Activated naive CD8-positive, alpha-beta T cell treated with anti-CD3 and anti-CD28 coated beads, Interleukin-2, amount 10 ng/mL, durations not matched to agents 7 days and 5 days (primary cell): ENCODE results near the gene GALNT16. TPM values are rescaled to one million over a fixed set of nuclear protein-coding genes. Genes with fewer than 3 reads are reported as not detected.

Source experiments
- ATAC-seq: fragments of 150-1000 bp; cut with Tn5 transposase; one replicate; pipeline ENCODE4 v1.10.0; 2021; ENCODE audit warnings: low read depth, moderate library complexity
- POLR2A ChIA-PET: fragments of 350-600 bp; sonication (Branson Sonifier 250); formaldehyde crosslinking; loops from one replicate; lab custom pipeline; 2021; ENCODE audit warnings: antibody characterized with exemption; lab: Charles Lee
- DNase-seq: peaks from one replicate; pipeline ENCODE4 v3.0.0; 2021
- H3K27ac Mint-ChIP-seq: one replicate; pipeline ENCODE4 v1.8.0; 2022; ENCODE audit warnings: mild to moderate bottlenecking, mixed read lengths
- H3K27me3 Mint-ChIP-seq: one replicate; pipeline ENCODE4 v1.8.0; 2022; ENCODE audit warnings: mild to moderate bottlenecking, moderate library complexity, mixed read lengths
- H3K36me3 Mint-ChIP-seq: one replicate; pipeline ENCODE4 v1.8.0; 2021; ENCODE audit warnings: mild to moderate bottlenecking, mixed read lengths
- H3K4me1 Mint-ChIP-seq: one replicate; pipeline ENCODE4 v1.8.0; 2021; ENCODE audit warnings: mixed read lengths
- H3K4me3 Mint-ChIP-seq: one replicate; pipeline ENCODE4 v1.8.0; 2022; ENCODE audit warnings: mild to moderate bottlenecking, moderate library complexity, mixed read lengths
- H3K9me3 Mint-ChIP-seq: one replicate; pipeline ENCODE4 v1.8.0; 2021; ENCODE audit warnings: mixed read lengths
- total RNA-seq, 2 experiments: library from RNA; stranded (reverse); gene quantifications; one replicate each; pipeline ENCODE4 v1.2.3, GENCODE V29; 2021

The GALNT16 gene
- total RNA-seq, 2 experiments from 2014 or later = not detected

- POLR2A ChIA-PET = no interaction called here
Observed at GRCh38 chr14:69298131-69299071, 38.4 kb downstream of the GALNT16 start.

DNA sequence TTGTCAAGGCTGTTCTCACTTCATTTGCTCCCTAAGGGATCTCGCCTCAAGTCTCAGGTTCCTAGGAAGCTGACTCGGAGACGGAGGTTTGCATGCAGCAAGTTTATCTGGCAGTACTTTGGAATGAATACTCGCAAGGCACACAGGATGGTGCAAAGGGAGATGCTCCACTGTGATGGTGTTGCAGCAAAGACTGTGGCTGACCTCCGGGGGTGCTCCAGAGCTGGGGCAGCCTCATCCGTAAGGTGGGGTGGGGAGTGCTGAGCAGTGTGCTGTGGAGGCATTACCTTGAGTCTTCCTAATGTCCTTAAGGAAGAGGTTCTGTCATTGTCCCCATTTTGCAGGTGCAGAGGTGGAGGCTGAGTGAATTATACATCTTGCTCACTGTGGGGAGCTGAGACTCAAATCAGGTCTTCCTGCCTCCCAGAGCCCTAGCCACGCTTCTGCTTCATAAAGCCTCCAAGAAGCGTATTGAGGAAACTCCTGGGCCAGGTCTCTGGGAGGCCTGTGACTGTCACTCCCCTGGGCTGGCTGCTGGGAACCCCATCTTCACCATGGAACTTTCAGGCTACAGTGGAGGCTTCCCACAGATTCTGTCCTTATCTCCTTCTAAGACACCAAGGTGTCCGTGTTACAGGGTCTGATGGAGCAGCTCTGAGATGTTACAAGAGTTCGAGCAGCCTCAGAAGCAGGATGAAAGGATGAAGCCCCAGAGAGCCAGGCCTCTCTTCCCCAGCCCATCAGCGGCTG lies 39.5 kb downstream of the GALNT16 start:
- Mint-ChIP-seq H3K4me3 (no peak overlapping the region), H3K4me1 (no peaks in the 10 kb centered on the region), H3K27ac (no peak overlapping the region), H3K36me3 (no peaks in the 10 kb centered on the region), H3K27me3 (peaks cover 19% of the 10 kb centered on the region), H3K9me3 (no peaks in the 10 kb centered on the region)
- no peak for DNase-seq
- POLR2A ChIA-PET = no interaction called here
- ATAC-seq = no peak

More at GRCh38 chr14:69298131-69299071, 38.4 kb downstream of the GALNT16 start:
- no peak overlapping the region for H3K4me3 Mint-ChIP-seq
- no peaks in the 10 kb centered on the region for H3K4me1 Mint-ChIP-seq
- H3K27ac Mint-ChIP-seq = no peak overlapping the region
- no peaks in the 10 kb centered on the region for H3K36me3 Mint-ChIP-seq
- DNase-seq (no peak), ATAC-seq (no peak)
- H3K9me3 Mint-ChIP-seq = no peaks in the 10 kb centered on the region
- peaks cover 15% of the 10 kb centered on the region for H3K27me3 Mint-ChIP-seq

GRCh38 chr14:69300601-69301221 lies 40.8 kb downstream of the GALNT16 start:
- POLR2A ChIA-PET = no interaction called here
- H3K9me3 Mint-ChIP-seq = no peaks in the 10 kb centered on the region
- no peaks in the 10 kb centered on the region for H3K36me3 Mint-ChIP-seq

GRCh38 chr14:69303086-69303485 lies 43.1 kb downstream of the GALNT16 start:
- no peak overlapping the region for H3K27ac Mint-ChIP-seq
- POLR2A ChIA-PET = no interaction called here
- H3K4me1 Mint-ChIP-seq = no peaks in the 10 kb centered on the region
- H3K36me3 Mint-ChIP-seq = no peaks in the 10 kb centered on the region
- DNase-seq (no peak), ATAC-seq (no peak)
- H3K4me3 Mint-ChIP-seq = no peak overlapping the region
- peaks cover 49% of the 10 kb centered on the region for H3K27me3 Mint-ChIP-seq
- H3K9me3 Mint-ChIP-seq = peaks cover 2% of the 10 kb centered on the region

More at GRCh38 chr14:69300601-69301221, 40.8 kb downstream of the GALNT16 start:
- H3K4me1 Mint-ChIP-seq = no peaks in the 10 kb centered on the region
- peaks cover 30% of the 10 kb centered on the region for H3K27me3 Mint-ChIP-seq
- ATAC-seq (no peak), DNase-seq (no peak)
- H3K27ac Mint-ChIP-seq = no peak overlapping the region
- H3K4me3 Mint-ChIP-seq = no peak overlapping the region

DNA sequence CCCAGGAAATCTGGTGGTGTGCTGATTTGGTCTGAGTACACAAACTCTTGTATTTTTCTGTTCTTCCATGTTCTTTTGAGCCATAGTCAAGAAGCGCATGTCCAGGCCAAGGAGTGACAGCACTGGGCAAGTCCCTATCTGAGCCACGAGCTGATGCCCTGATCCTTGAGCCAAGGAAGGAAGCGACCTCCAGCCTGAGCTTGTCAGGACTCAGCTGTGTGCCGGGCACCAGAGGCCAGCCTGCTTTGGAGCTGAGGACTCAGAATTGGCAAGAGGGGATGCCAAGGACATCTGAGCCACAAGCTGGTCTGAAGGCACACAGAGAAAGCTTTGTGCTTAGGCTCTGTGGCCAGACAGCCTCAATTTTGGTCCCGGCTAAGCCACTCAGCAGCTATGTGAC lies 52.6 kb downstream of the GALNT16 start:
- DNase-seq = peak; percentile 8
- Mint-ChIP-seq H3K27me3 (peaks cover 18% of the 10 kb centered on the region), H3K9me3 (peaks cover 2% of the 10 kb centered on the region), H3K27ac (no peak overlapping the region), H3K4me3 (no peak overlapping the region), H3K36me3 (no peaks in the 10 kb centered on the region), H3K4me1 (no peaks in the 10 kb centered on the region)
- ATAC-seq = no peak
- POLR2A ChIA-PET = no interaction called here

DNA sequence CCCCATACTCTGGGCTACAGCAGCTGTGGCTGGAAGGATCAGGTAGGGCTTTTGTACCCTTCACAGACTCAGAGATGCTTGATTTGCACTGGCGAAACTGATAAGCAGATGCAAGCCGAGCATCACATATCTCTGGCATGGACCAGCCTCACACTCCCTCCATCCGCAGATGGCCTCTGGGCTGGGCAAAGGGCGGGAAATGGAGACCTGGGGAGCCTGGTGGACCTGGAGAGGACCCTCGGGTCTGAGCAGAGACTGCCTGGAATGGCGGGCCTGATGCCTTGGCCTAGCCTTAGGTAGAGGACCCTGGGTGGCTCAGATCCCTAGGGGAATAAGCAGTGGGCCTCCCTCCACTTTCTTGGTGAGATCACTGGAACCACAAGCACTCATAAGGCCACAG lies 53.2 kb downstream of the GALNT16 start:
- no peak overlapping the region for H3K27ac Mint-ChIP-seq
- POLR2A ChIA-PET = no interaction called here
- peaks cover 15% of the 10 kb centered on the region for H3K27me3 Mint-ChIP-seq
- H3K4me1 Mint-ChIP-seq = no peaks in the 10 kb centered on the region
- H3K36me3 Mint-ChIP-seq = no peaks in the 10 kb centered on the region
- H3K4me3 Mint-ChIP-seq = no peak overlapping the region
- ATAC-seq (no peak), DNase-seq (peak; percentile 14)
- no peaks in the 10 kb centered on the region for H3K9me3 Mint-ChIP-seq

DNA sequence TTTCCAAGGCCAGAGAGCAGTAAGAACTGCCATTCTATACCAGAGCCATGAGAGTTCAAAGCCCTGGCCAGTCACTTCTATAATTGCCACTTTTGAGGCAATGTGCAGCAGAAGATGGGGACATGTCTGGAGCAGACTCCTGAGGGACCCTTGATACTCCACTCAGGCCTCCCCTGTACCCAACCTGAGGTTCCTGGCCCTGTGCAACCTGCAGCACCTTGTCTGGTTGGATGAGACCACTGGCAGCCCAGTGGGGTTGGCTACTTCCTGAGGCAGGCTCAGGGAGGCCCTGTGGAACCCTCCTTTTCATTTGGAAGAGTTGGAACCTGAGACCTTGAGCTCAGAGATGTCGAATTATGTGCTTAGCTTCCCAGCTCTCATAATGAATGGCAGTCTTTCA lies 54.4 kb downstream of the GALNT16 start:
- POLR2A ChIA-PET = no interaction called here
- ATAC-seq (no peak), DNase-seq (no peak)
- Mint-ChIP-seq H3K4me3 (no peak overlapping the region), H3K36me3 (no peaks in the 10 kb centered on the region), H3K27me3 (peaks cover 8% of the 10 kb centered on the region), H3K4me1 (no peaks in the 10 kb centered on the region), H3K9me3 (no peaks in the 10 kb centered on the region), H3K27ac (no peak overlapping the region)

- POLR2A ChIA-PET = no interaction called here
- DNase-seq = no peak
- Mint-ChIP-seq H3K27ac (no peak overlapping the region), H3K4me1 (no peaks in the 10 kb centered on the region), H3K36me3 (no peaks in the 10 kb centered on the region), H3K9me3 (no peaks in the 10 kb centered on the region), H3K4me3 (no peak overlapping the region), H3K27me3 (peaks cover 5% of the 10 kb centered on the region)
- ATAC-seq = no peak
Observed at GRCh38 chr14:69315301-69315700, 55.3 kb downstream of the GALNT16 start.

- Mint-ChIP-seq H3K4me1 (no peaks in the 10 kb centered on the region), H3K27ac (no peak overlapping the region), H3K4me3 (no peak overlapping the region), H3K36me3 (no peaks in the 10 kb centered on the region), H3K27me3 (peaks cover 2% of the 10 kb centered on the region), H3K9me3 (no peaks in the 10 kb centered on the region)
- ATAC-seq (no peak), DNase-seq (no peak)
- POLR2A ChIA-PET = no interaction called here
Observed at GRCh38 chr14:69316449-69317101, 56.6 kb downstream of the GALNT16 start.

DNA sequence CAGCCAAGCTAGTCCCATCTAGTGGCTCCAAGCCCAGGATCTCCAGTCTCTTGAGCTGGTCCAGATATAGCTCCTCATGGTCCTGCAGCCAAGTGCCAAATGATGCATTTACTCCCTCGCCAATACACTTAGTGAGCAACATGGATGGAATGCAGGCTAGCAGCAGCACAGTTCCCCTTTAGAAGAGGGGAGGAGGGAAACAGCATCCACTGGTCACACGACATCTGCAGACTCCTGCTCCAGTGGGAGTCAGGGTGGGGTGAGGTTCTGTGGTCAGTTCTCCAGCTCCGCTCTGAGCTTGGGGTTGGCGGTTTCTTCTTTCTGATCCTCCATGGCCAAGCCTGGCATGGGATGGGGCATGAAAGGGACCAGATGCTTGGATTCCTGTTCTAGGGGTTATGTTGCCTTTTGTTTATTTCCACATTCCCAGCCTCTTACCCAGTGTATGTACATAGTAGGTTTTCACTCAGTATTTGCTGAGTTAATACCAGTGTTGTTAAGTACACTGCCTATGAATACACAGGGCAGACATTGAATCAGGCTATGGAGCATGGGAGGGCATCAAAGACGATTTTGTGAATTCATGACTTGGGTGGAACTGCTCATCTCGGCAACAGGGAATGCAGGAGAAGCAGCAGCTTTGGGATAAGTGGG lies 57.3 kb downstream of the GALNT16 start:
- POLR2A ChIA-PET = no interaction called here
- Mint-ChIP-seq H3K4me3 (no peak overlapping the region), H3K36me3 (no peaks in the 10 kb centered on the region), H3K27me3 (peaks cover 2% of the 10 kb centered on the region), H3K9me3 (no peaks in the 10 kb centered on the region), H3K27ac (no peak overlapping the region), H3K4me1 (no peaks in the 10 kb centered on the region)
- DNase-seq (peak; percentile 6), ATAC-seq (no peak)

DNA sequence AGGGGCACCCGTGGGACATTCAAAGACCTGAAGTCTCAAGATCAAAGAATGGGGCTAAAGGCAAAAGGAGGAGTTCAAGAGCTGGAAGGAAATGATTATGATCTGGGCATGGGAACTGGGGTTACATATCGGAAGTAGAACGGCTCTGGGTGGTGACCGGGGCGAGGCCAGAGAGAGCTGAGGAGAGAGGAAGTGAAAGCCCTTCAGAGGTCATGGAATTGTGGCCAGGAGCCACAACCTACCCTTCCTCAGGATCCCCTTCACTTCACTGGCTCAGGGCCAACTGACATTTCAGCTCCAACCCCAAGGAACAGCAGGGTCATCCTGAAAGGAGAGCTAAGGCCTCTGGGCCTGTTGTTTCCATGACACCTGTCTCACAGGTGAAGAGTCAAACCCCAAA lies 57.8 kb downstream of the GALNT16 start:
- ATAC-seq = no peak
- Mint-ChIP-seq H3K36me3 (no peaks in the 10 kb centered on the region), H3K27ac (no peak overlapping the region), H3K9me3 (no peaks in the 10 kb centered on the region), H3K27me3 (peaks cover 2% of the 10 kb centered on the region), H3K4me1 (no peaks in the 10 kb centered on the region), H3K4me3 (no peak overlapping the region)
- POLR2A ChIA-PET = no interaction called here
- DNase-seq = no peak

GRCh38 chr14:69318241-69318640 lies 58.3 kb downstream of the GALNT16 start:
- H3K36me3 Mint-ChIP-seq = no peaks in the 10 kb centered on the region
- ATAC-seq (no peak), DNase-seq (peak; percentile 11)
- no peaks in the 10 kb centered on the region for H3K9me3 Mint-ChIP-seq
- POLR2A ChIA-PET = no interaction called here
- no peaks in the 10 kb centered on the region for H3K4me1 Mint-ChIP-seq
- no peak overlapping the region for H3K4me3 Mint-ChIP-seq
- peaks cover 2% of the 10 kb centered on the region for H3K27me3 Mint-ChIP-seq
- no peak overlapping the region for H3K27ac Mint-ChIP-seq
